Daoy (cell line): ENCODE measurements around the gene BNC2. TPM values are rescaled to one million over a fixed set of nuclear protein-coding genes. Genes with fewer than 3 reads are reported as not detected.

Experiments used
- DNase-seq: peaks from one replicate; pipeline ENCODE4 v3.0.0-alpha.2; 2015; ENCODE audit warnings: low read depth
- total RNA-seq: library from RNA; depleted of rRNA; stranded (reverse); fragments of >200 nt; shearing (Covaris generic); gene quantifications from 2 replicates; pipeline ENCODE4 v1.2.3, GENCODE V29; 2014

The BNC2 gene
- total RNA-seq, 1 experiment from 2014 or later: 6.7 TPM

- no peak for DNase-seq
Observed at GRCh38 chr9:16369427-16369826, 501.0 kb downstream of the BNC2 start.

DNA sequence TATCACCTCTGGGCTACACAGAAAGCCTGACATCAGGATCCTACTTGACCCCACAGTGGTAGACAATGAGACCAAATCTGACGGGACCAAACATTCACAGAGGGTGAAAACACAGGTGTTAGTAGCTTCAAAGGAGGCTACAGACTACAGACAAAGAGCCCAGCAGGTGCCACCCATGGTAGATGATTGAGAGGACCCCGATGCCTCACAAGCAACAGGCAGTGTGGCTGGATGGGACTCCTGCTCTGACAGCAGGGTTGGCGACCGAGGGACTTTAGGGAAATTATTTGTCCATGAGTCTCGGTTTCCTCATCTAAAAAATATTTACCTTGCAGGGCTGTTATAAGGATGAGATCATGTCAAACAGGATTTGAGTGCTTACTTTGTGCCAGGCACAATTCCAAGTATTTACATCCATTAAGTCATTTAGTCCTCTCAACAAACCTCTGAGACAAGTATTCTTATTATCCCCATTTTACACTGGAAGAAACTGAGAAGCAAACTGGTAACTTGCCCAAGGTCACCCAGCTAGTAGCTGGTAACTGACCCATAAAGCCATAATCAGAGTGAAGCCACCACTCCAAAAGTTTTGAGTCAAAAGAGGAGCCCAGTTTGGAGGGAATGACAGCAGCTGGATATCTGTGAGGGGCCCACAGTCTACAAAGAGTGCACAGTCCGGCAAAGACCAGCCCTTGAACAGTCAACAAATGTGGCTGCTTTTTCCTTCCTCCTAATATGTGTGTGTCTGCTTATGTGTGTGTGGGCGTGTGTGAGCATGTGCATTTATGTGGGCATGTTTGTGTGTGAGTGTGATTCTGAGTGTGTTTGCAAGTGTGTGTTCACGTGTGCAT is 502.0 kb downstream of the BNC2 start:
- DNase-seq: peak; percentile 11

- peak; percentile 44 for DNase-seq
Observed at GRCh38 chr9:16367605-16368231, 502.8 kb downstream of the BNC2 start.

- DNase-seq: no peak
Observed at GRCh38 chr9:16364347-16364746, 506.1 kb downstream of the BNC2 start.

GRCh38 chr9:16363916-16364315 is 506.6 kb downstream of the BNC2 start:
- no peak for DNase-seq

GRCh38 chr9:16363073-16363781 is 507.2 kb downstream of the BNC2 start:
- DNase-seq: no peak

- no peak for DNase-seq
Observed at GRCh38 chr9:16361939-16362338, 508.5 kb downstream of the BNC2 start.

- DNase-seq: no peak
Observed at GRCh38 chr9:16361118-16361517, 509.4 kb downstream of the BNC2 start.

DNA sequence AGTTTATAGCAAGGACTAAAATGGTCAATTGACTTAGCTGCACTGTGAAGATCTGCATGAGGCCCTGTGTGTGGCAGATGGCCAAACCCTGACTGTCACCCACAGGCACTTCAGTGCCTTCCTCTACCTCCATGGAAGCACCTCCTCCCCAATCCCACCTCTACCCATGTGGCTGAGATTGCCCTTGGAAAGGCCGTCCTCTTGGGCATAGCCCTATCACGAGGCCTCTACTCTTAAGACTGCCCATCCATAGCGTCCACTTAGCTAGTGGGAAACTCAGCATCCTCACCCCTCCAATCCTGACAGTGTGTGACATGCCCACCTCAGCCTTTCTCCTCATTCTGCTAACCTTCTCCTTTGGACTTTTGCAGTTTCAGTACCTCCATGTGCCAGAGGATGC is 510.2 kb downstream of the BNC2 start:
- DNase-seq: no peak
